Left ventricle myocardium inferior (tissue), 1 donor: ENCODE measurements around the gene BPI. TPM values are rescaled to one million over a fixed set of nuclear protein-coding genes. Genes with fewer than 3 reads are reported as not detected.
"Not testable (repeated sequence)": the region's sequence is repeated elsewhere in the genome, so short reads cannot be mapped to it uniquely, and the experiment has no call there.

ENCODE experiments used
- DNase-seq: peaks from one replicate; pipeline ENCODE4 v3.0.0-alpha.2; 2020
- H3K27ac ChIP-seq: fragments of 200-600 bp; replicated peaks from 2 replicates; pipeline ENCODE4 v1.8.0; 2021
- H3K27me3 ChIP-seq: fragments of 200-600 bp; 2 replicates; pipeline ENCODE4 v1.8.0; 2021; ENCODE audit warnings: low read depth
- H3K36me3 ChIP-seq: fragments of 200-600 bp; 2 replicates; pipeline ENCODE4 v1.8.0; 2021
- H3K4me1 ChIP-seq: fragments of 200-600 bp; 2 replicates; pipeline ENCODE4 v1.8.0; 2021
- H3K4me3 ChIP-seq: fragments of 200-600 bp; 2 replicates; pipeline ENCODE4 v1.8.0; 2021; ENCODE audit warnings: mild to moderate bottlenecking, moderate library complexity
- H3K9me3 ChIP-seq: fragments of 200-600 bp; replicated peaks from 2 replicates; pipeline ENCODE4 v1.8.0; 2021
- intact Hi-C: fragments of 100-400 bp; cut with micrococcal nuclease; formaldehyde crosslinking; loops from one replicate; pipeline ENCODE4 v1.11.0; 2022
- total RNA-seq: library from RNA; stranded (reverse); fragmentation: NEBNext Ultra II Directional; extraction: Animal tissue kit (Norgen Biotek cat#: 25700); gene quantifications from one replicate; pipeline ENCODE4 v1.2.1, GENCODE V29; 2021
- TF ChIP-seq, protein P1 (sequence below): fragments of 200-600 bp; IDR thresholded peaks from 2 replicates; pipeline ENCODE4 v1.8.0; 2021; ENCODE audit warnings: antibody characterized with exemption, mild to moderate bottlenecking, borderline replicate concordance
- donor health status: DM: no; HTN: yes; CAD: no; lungs with severe emphysema.

The BPI gene
- total RNA-seq, 1 donor from 2014 or later: not detected

DNA sequence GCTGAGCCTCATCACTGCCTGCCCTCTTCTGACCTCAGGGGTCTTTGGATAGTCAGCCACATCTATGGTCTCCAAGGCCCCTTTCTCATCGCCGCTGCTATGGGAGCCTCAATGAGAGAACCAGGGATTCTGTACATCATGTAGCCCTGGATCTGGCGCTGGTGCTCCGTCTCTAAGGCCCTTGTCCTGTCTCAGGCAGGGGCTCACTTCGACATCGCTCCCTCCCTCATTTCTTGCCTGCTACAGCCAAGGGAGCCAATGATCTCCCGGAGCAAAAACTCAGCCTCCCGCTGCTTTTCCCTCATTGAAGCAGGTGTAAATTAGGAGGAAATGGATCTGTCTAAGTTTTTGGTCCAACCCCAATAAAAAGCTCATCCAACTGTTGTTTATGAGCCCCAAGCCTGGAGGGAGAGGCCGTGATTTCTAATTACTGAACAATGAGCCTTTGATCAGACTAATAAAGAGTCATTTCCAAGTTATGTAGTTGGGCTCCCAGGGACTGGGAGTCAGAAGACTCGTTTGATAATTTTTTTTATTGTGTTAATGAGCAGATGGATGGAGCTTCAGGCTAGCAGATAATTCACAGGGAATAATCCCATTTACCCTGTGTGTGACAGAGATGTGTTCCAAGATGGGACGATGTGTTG, 73.2 kb downstream of the BPI start:
- no peak overlapping the region for H3K4me3 ChIP-seq
- H3K36me3 ChIP-seq: no peaks in the 10 kb centered on the region
- H3K27ac ChIP-seq: no peak overlapping the region
- no peak for DNase-seq
- no peaks in the 10 kb centered on the region for H3K9me3 ChIP-seq
- TF ChIP-seq, protein P1, sequence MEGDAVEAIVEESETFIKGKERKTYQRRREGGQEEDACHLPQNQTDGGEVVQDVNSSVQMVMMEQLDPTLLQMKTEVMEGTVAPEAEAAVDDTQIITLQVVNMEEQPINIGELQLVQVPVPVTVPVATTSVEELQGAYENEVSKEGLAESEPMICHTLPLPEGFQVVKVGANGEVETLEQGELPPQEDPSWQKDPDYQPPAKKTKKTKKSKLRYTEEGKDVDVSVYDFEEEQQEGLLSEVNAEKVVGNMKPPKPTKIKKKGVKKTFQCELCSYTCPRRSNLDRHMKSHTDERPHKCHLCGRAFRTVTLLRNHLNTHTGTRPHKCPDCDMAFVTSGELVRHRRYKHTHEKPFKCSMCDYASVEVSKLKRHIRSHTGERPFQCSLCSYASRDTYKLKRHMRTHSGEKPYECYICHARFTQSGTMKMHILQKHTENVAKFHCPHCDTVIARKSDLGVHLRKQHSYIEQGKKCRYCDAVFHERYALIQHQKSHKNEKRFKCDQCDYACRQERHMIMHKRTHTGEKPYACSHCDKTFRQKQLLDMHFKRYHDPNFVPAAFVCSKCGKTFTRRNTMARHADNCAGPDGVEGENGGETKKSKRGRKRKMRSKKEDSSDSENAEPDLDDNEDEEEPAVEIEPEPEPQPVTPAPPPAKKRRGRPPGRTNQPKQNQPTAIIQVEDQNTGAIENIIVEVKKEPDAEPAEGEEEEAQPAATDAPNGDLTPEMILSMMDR: no peak
- intact Hi-C loops: no loop called here
- peaks cover 13% of the 10 kb centered on the region for H3K27me3 ChIP-seq
- H3K4me1 ChIP-seq: peaks cover 4% of the 10 kb centered on the region

DNA sequence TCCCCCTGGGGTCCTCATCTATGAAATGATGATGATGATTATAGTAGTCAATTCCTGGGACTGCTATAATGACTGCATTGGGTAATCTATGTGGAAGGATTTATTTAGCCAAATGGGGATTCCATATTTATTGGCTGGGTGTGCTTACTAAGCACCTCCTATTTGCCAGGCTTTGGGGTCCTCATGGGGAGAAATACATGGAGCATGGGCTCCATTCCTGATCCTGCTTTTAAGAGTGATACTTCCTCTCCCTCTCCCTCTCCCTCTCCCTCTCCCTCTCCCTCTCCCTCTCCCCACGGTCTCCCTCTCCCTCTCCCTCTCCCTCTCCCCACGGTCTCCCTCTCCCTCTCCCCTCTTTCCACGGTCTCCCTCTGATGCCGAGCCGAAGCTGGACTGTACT, 73.9 kb downstream of the BPI start:
- H3K4me3 ChIP-seq, H3K36me3 ChIP-seq, H3K4me1 ChIP-seq, H3K9me3 ChIP-seq, intact Hi-C loops, DNase-seq, H3K27ac ChIP-seq: not testable (repeated sequence)
- H3K27me3 ChIP-seq: peaks cover 14% of the 10 kb centered on the region

DNA sequence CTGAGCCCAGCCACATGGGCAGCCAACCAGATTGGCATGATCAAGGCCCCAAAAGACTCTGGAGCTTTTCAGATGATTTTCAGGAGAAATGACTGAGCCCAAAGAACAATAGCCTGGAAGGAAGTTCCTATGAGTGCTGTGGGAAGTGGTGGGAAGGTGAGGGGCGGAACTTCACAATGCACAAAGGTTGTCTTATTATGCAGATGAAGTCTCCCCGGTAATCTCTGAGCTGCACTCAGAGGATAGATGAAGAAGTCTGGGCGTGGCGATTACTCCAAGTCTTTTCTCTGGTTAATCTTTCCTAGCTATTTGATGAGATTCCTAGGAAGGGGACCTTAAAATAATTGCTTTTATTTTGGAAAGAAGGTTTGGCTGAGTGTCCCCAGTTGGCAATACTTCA, 79.2 kb downstream of the BPI start:
- Histone ChIP-seq H3K4me3 (no peak overlapping the region), H3K4me1 (no peaks in the 10 kb centered on the region), H3K27me3 (peaks cover 38% of the 10 kb centered on the region), H3K27ac (no peak overlapping the region), H3K36me3 (no peaks in the 10 kb centered on the region), H3K9me3 (no peaks in the 10 kb centered on the region)
- intact Hi-C loops: no loop called here
- TF ChIP-seq, protein P1: no peak
- no peak for DNase-seq

DNA sequence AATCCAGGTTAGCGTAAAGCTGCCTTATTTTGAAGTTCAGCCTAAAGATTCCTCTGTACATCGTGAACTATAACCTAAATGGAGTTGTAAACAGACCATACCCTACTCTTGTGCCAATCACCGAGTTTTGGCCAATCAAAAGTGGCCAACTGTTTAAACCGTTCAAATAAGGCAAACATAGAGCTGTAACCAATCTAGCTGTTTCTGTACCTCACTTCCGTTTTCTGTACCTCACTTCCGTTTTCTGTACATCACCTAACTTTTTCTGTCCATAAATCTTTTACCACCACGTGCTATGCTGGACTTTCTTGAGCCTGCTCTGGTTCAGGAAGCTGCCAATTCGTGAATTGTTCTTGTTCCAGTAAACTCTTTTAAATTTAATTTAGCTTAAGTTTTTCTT, 82.0 kb downstream of the BPI start:
- TF ChIP-seq, protein P1: no peak
- H3K27me3 ChIP-seq: peaks cover 31% of the 10 kb centered on the region
- H3K9me3 ChIP-seq: peaks cover 5% of the 10 kb centered on the region
- no peaks in the 10 kb centered on the region for H3K36me3 ChIP-seq
- no peaks in the 10 kb centered on the region for H3K4me1 ChIP-seq
- no peak for DNase-seq
- H3K4me3 ChIP-seq: no peak overlapping the region
- intact Hi-C loops: no loop called here
- no peak overlapping the region for H3K27ac ChIP-seq

DNA sequence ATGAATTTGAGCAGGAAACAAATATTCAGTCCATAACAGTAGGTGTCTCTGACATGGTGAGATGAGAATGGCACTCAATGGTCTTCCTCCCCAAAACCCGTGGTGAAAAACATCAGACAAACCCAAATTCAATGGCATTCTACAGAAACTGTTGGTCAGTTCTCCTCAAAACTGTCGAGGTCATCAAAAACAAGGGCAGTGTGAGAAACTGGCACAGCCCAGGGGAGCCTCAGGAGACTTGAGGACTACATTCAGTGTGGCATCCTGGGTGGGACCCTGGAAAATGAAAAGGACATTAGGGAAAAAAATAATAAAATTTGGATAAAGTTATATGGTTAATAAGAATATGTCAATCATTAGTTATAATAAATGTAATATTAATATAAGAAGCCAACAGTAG, 82.9 kb downstream of the BPI start:
- Histone ChIP-seq H3K27me3 (peaks cover 31% of the 10 kb centered on the region), H3K27ac (no peak overlapping the region), H3K9me3 (peaks cover 5% of the 10 kb centered on the region), H3K4me1 (no peaks in the 10 kb centered on the region), H3K4me3 (no peak overlapping the region), H3K36me3 (no peaks in the 10 kb centered on the region)
- intact Hi-C loops: no loop called here
- DNase-seq: no peak
- TF ChIP-seq, protein P1: no peak

Other genes with a start within 250 kb of the BPI start
- gene TGM2, start 138.9 kb upstream of the BPI start, total RNA-seq: 846 TPM
- gene KIAA1755, start 43.4 kb upstream of the BPI start, total RNA-seq: 7.1 TPM
- 0.19 TPM for gene LBP, start 42.3 kb downstream of the BPI start, total RNA-seq
- 5.1 TPM for gene SNHG17, start 131.2 kb downstream of the BPI start, total RNA-seq
- 21.4 TPM for gene RALGAPB, start 168.7 kb downstream of the BPI start, total RNA-seq